HS-5 (cell line): ENCODE results near the gene SNAI3.

Source experiments
- DNase-seq: peaks from one replicate; pipeline ENCODE4 v3.0.0-alpha.2; 2012; ENCODE audit warnings: low read depth

Gene SNAI3

GRCh38 chr16:88649924-88650748, 36.2 kb downstream of the SNAI3 start:
- no peak for DNase-seq

- no peak for DNase-seq
Observed at GRCh38 chr16:88649195-88649923, 36.9 kb downstream of the SNAI3 start.

- DNase-seq: no peak
Observed at GRCh38 chr16:88647178-88648070, 38.9 kb downstream of the SNAI3 start.

GRCh38 chr16:88646345-88647034, 39.8 kb downstream of the SNAI3 start:
- DNase-seq: no peak

- DNase-seq: no peak
Observed at GRCh38 chr16:88645941-88646340, 40.4 kb downstream of the SNAI3 start.

- no peak for DNase-seq
Observed at GRCh38 chr16:88645455-88645854, 40.9 kb downstream of the SNAI3 start.

- DNase-seq: no peak
Observed at GRCh38 chr16:88643644-88643932, 42.7 kb downstream of the SNAI3 start.

- no peak for DNase-seq
Observed at GRCh38 chr16:88642881-88643643, 43.2 kb downstream of the SNAI3 start.

GRCh38 chr16:88640498-88641247, 45.6 kb downstream of the SNAI3 start:
- no peak for DNase-seq

GRCh38 chr16:88640039-88640495, 46.2 kb downstream of the SNAI3 start:
- no peak for DNase-seq

GRCh38 chr16:88639231-88640038, 46.9 kb downstream of the SNAI3 start:
- no peak for DNase-seq

GRCh38 chr16:88638323-88639230, 47.7 kb downstream of the SNAI3 start, which contains the start of gene IL17C:
TSS of gene IL17C (plus strand) at chr16:88638572. CDS start at chr16:88638642, 70 bp downstream.
- DNase-seq: no peak

- DNase-seq: no peak
Observed at GRCh38 chr16:88636488-88637265, 49.6 kb downstream of the SNAI3 start.

GRCh38 chr16:88635671-88636319, 50.5 kb downstream of the SNAI3 start:
- no peak for DNase-seq

GRCh38 chr16:88634994-88635670, 51.2 kb downstream of the SNAI3 start:
- no peak for DNase-seq
